Kidney epithelial cell (primary cell): ENCODE results near the gene HTR7. TPM values are rescaled to one million over a fixed set of nuclear protein-coding genes. Genes with fewer than 3 reads are reported as not detected.

Experiments
- DNase-seq: peaks from one replicate; pipeline ENCODE4 v3.0.0-alpha.2; 2010; ENCODE audit warnings: low read depth
- H3K27me3 ChIP-seq: 2 replicates; pipeline ENCODE4 v1.6.0; 2011; ENCODE audit warnings: low read length; ENCODE audit not compliant: control insufficient read depth, insufficient read depth
- H3K36me3 ChIP-seq: 2 replicates; pipeline ENCODE4 v1.5.1; 2011; ENCODE audit warnings: low read length; ENCODE audit not compliant: control insufficient read depth, insufficient read depth
- H3K4me3 ChIP-seq: 2 replicates; pipeline ENCODE4 v1.5.1; 2011; ENCODE audit warnings: low read depth, mild to moderate bottlenecking, control low read depth, low read length
- total RNA-seq: library from RNA; depleted of rRNA; stranded (reverse); fragments of >200 nt; gene quantifications from 2 replicates; pipeline ENCODE4 v1.2.3, GENCODE V29; 2015
- TF ChIP-seq, protein P1 (sequence below): IDR thresholded peaks from 2 replicates; pipeline ENCODE4 v1.5.1; 2011; ENCODE audit warnings: mild to moderate bottlenecking, moderate library complexity, low read length, control low read depth, inconsistent platforms; ENCODE audit not compliant: insufficient read depth, poor library complexity, severe bottlenecking

HTR7 gene
- total RNA-seq, 1 donor from 2014 or later: 0.17 TPM

DNA sequence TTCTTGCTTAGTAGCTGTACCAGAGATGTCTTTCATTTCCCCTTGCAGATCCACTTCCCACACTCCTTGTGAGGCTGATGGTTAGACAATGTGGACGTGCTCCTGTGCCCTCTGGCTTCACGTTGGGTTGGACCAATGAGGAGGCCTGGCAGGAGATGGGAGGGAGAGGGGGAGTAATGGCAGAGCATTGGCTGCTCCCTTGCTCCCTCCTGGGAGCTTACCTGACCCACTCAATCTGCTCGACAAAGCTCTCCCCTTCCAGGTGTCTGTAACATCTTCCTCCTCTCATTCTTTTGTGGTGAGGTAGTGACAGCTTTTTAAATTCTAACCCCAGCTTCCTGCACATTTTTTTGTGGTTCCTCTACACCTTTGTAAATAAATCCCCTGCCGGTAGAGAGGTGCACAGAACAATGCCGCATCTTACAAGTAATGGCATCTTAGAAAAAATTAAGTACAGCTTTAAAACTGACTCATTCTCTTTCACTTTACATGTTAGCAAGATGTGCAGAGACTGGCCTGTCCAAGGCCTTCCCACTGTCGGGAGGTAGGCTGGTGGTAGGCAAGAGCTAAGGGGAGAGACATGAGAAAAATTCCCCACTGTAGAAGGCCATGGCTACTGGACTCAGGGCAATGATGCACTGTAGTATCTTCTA, 134.3 kb downstream of the HTR7 start:
- DNase-seq: no peak
- Histone ChIP-seq H3K36me3 (no peaks in the 10 kb centered on the region), H3K27me3 (no peaks in the 10 kb centered on the region), H3K4me3 (no peak overlapping the region)
- TF ChIP-seq, protein P1, sequence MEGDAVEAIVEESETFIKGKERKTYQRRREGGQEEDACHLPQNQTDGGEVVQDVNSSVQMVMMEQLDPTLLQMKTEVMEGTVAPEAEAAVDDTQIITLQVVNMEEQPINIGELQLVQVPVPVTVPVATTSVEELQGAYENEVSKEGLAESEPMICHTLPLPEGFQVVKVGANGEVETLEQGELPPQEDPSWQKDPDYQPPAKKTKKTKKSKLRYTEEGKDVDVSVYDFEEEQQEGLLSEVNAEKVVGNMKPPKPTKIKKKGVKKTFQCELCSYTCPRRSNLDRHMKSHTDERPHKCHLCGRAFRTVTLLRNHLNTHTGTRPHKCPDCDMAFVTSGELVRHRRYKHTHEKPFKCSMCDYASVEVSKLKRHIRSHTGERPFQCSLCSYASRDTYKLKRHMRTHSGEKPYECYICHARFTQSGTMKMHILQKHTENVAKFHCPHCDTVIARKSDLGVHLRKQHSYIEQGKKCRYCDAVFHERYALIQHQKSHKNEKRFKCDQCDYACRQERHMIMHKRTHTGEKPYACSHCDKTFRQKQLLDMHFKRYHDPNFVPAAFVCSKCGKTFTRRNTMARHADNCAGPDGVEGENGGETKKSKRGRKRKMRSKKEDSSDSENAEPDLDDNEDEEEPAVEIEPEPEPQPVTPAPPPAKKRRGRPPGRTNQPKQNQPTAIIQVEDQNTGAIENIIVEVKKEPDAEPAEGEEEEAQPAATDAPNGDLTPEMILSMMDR: no peak

DNA sequence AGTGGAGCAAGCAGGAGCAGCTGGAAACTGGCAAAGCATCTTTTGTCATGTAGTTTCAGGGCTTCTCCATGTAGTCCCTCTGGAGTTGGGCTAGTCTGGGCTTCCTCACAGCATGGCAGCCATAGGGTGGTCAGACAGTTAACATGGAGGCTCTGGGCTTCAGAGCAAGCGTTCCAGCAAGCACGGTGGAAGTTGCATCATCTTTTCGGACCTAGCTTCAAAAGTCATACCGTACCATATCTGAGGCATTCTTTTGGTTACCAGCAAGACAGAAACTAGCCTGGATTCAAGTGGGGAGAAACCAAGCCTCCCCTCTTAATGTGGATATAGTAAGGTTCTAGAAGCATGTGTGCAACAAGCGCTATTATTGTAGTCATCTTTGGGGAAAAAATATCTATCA, 135.0 kb downstream of the HTR7 start:
- DNase-seq: no peak
- TF ChIP-seq, protein P1: no peak
- no peaks in the 10 kb centered on the region for H3K27me3 ChIP-seq
- no peak overlapping the region for H3K4me3 ChIP-seq
- no peaks in the 10 kb centered on the region for H3K36me3 ChIP-seq

DNA sequence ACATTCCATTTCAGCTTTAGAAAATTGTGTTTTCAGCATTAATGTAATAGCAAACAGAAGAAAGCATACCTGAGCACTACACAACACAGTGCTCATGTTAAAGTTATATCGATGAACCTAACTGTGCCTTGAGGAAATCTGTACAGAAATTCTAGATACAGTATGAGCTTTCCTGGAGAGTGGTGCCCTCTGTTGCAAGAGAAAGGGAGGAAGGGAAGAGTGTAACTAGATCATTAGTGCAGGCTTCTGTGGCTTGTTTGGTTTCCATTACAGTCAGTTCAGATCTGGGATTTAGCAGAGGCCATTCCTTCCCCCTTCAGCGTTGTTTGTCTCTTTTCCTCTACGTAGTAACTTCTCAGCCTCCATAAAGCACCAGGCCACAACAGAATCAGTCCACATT, 139.7 kb downstream of the HTR7 start:
- no peak for DNase-seq
- H3K27me3 ChIP-seq: no peaks in the 10 kb centered on the region
- no peak overlapping the region for H3K4me3 ChIP-seq
- no peaks in the 10 kb centered on the region for H3K36me3 ChIP-seq
- TF ChIP-seq, protein P1: no peak

DNA sequence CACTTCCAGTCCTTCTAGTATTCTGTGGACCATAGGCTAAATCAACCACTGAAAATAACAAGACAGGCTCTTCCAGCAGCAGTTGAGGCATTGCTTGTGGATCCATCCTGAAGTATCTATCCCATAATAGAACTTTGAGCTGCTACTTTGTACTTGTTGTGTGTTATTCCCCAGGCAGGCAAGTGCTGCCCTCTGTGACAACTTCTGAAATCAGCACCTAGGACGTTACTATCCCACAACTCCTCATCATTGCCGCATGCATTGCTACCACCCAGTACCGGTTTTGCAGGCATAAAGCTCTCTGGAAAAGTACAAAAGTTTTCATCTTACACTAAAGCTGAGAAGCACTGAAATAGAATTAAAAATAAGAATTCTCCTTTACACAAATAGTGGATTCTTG, 145.3 kb downstream of the HTR7 start:
- DNase-seq: no peak
- Histone ChIP-seq H3K4me3 (no peak overlapping the region), H3K36me3 (no peaks in the 10 kb centered on the region), H3K27me3 (no peaks in the 10 kb centered on the region)
- TF ChIP-seq, protein P1: no peak

DNA sequence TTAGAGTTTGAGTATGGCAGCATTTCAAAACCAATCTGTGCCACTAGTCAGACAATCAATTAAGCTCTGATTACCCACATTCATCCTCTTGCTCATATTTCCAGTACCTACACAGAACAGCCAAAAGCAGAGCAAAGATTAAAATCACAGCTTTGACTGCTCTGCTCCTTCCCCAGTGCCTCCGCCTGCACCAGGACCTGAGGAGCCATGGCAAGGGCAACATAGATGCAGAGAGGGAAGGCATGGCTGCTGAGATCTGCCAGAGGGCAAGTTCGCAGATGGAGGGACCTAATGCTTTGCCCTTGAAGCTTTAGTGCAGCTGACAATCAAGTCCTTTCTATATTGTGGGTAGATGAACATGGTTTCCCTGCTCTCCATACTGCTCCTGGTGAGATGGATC, 148.1 kb downstream of the HTR7 start:
- Histone ChIP-seq H3K36me3 (no peaks in the 10 kb centered on the region), H3K4me3 (no peak overlapping the region), H3K27me3 (no peaks in the 10 kb centered on the region)
- no peak for DNase-seq
- TF ChIP-seq, protein P1: no peak

DNA sequence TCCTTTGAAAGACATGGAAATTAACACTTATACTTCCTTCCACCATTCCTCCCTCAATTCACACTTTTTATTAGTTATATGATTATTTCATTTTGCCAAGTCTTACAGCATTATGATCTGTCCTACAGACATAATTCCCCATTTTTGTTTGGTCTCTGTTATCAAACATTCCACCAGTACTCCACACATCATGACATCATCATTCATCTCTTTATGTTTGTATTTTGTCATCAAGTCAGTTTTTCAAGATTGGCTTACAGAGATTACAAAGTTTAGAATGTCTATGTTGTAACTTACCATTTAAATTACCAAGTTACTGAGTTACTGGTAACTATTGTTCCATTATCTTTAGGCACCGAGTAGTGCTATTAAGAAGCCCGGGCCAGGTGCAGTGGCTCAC, 150.2 kb downstream of the HTR7 start:
- no peaks in the 10 kb centered on the region for H3K36me3 ChIP-seq
- no peak for DNase-seq
- no peaks in the 10 kb centered on the region for H3K27me3 ChIP-seq
- TF ChIP-seq, protein P1: no peak
- H3K4me3 ChIP-seq: no peak overlapping the region
